B cell (primary cell): ENCODE results near the gene IL7R. TPM values are rescaled to one million over a fixed set of nuclear protein-coding genes. Genes with fewer than 3 reads are reported as not detected.

ENCODE experiments used
- ATAC-seq: fragments of 200-7000 bp; cut with Tn5 transposase; one replicate; pipeline ENCODE4 v1.10.0; 2021; ENCODE audit warnings: low read depth, mild to moderate bottlenecking, moderate number of reproducible peaks, moderate library complexity
- CTCF ChIA-PET: fragments of 350-600 bp; sonication (Branson Sonifier 250); formaldehyde crosslinking; loops from one replicate; lab custom pipeline; 2021; ENCODE audit warnings: antibody characterized with exemption, inconsistent platforms; lab: Charles Lee
- POLR2A ChIA-PET: fragments of 350-600 bp; sonication (Branson Sonifier 250); formaldehyde crosslinking; loops from one replicate; lab custom pipeline; 2021; ENCODE audit warnings: antibody characterized with exemption; lab: Charles Lee
- DNase-seq: peaks from one replicate; pipeline ENCODE4 v3.0.0; 2013
- H2AFZ ChIP-seq: 2 replicates; pipeline ENCODE4 v1.6.1; 2012; ENCODE audit warnings: mild to moderate bottlenecking, low read depth, low read length; ENCODE audit not compliant: insufficient read depth, poor library complexity, severe bottlenecking
- H3K27ac ChIP-seq, 2 donors: 1 replicate in 1 of 2; 2 replicates in 1 of 2; pipeline ENCODE4 v1.5.1; 2012 to 2013; ENCODE audit warnings: low read length in 2 of 2, mild to moderate bottlenecking in 2 of 2, moderate library complexity in 1 of 2
- H3K27me3 ChIP-seq, 4 experiments: fragments of 200-600 bp in 1 of 4; sonication (generic) in 1 of 4; replicated peaks in 1 of 4; 1 replicate in 2 of 4; 2 replicates in 2 of 4; pipeline versions ENCODE4 v1.6.1 to v1.7.0; 2013 to 2016; ENCODE audit warnings: low read length in 3 of 4, mild to moderate bottlenecking in 2 of 4, mixed read lengths in 1 of 4, moderate library complexity in 1 of 4; ENCODE audit not compliant: insufficient read depth in 4 of 4, control insufficient read depth in 3 of 4; ENCODE audit errors: control extremely low read depth in 1 of 4
- H3K36me3 ChIP-seq, 2 experiments: replicated peaks in 1 of 2; 1 replicate in 1 of 2; 2 replicates in 1 of 2; pipeline versions ENCODE4 v1.6.1 to v1.7.1; 2013; ENCODE audit warnings: low read length in 1 of 2; ENCODE audit not compliant: insufficient read depth in 2 of 2, control insufficient read depth in 1 of 2; ENCODE audit errors: control extremely low read depth in 1 of 2, extremely low read depth in 1 of 2
- H3K4me1 ChIP-seq, 2 donors: fragments of 200-600 bp in 1 of 2; sonication (generic) in 1 of 2; 1 replicate in 1 of 2; 2 replicates in 1 of 2; pipeline versions ENCODE4 v1.5.1 to v1.6.1; 2013 to 2017; ENCODE audit warnings: low read length in 2 of 2; ENCODE audit not compliant: control insufficient read depth in 2 of 2, insufficient read depth in 2 of 2
- H3K4me2 ChIP-seq: replicated peaks from 2 replicates; pipeline ENCODE3; 2012; ENCODE audit warnings: mild to moderate bottlenecking, low read depth, low read length; ENCODE audit not compliant: poor library complexity, severe bottlenecking
- H3K4me3 ChIP-seq, 5 experiments: fragments of 200-600 bp in 1 of 5; sonication (generic) in 1 of 5; 1 replicate in 3 of 5; 2 replicates in 2 of 5; pipeline versions ENCODE4 v1.5.1 to v1.7.0; 2011 to 2016; ENCODE audit warnings: low read length in 4 of 5, mild to moderate bottlenecking in 4 of 5, low read depth in 2 of 5, control low read depth in 1 of 5, moderate library complexity in 1 of 5; ENCODE audit not compliant: insufficient read depth in 1 of 5; ENCODE audit errors: control extremely low read depth in 1 of 5, extremely low read depth in 1 of 5
- H3K79me2 ChIP-seq: fragments of 200-600 bp; sonication (generic); one replicate; pipeline ENCODE4 v1.6.0; 2016; ENCODE audit warnings: low read length; ENCODE audit not compliant: control insufficient read depth, insufficient read depth
- H3K9ac ChIP-seq: fragments of 200-600 bp; sonication (generic); 2 replicates; pipeline ENCODE4 v1.6.1; 2017; ENCODE audit warnings: mild to moderate bottlenecking, low read length, moderate library complexity
- H3K9me3 ChIP-seq, 3 donors: one replicate each; pipeline versions ENCODE4 v1.6.1 to v1.7.1; 2013; ENCODE audit warnings: low read length in 2 of 3; ENCODE audit not compliant: control insufficient read depth in 2 of 3, insufficient read depth in 1 of 3; ENCODE audit errors: control extremely low read depth in 1 of 3
- H4K20me1 ChIP-seq: 2 replicates; pipeline ENCODE4 v1.6.0; 2012; ENCODE audit warnings: mild to moderate bottlenecking, low read length; ENCODE audit not compliant: insufficient read depth, control insufficient read depth, poor library complexity, severe bottlenecking
- H3K27ac Mint-ChIP-seq: one replicate; pipeline ENCODE4 v1.8.0; 2021; ENCODE audit warnings: mixed read lengths
- H3K27me3 Mint-ChIP-seq: one replicate; pipeline ENCODE4 v1.8.0; 2021; ENCODE audit warnings: mixed read lengths
- H3K4me1 Mint-ChIP-seq: one replicate; pipeline ENCODE4 v1.8.0; 2021; ENCODE audit warnings: mixed read lengths
- H3K4me3 Mint-ChIP-seq: one replicate; pipeline ENCODE4 v1.8.0; 2021; ENCODE audit warnings: mixed read lengths
- H3K9me3 Mint-ChIP-seq: one replicate; pipeline ENCODE4 v1.8.0; 2022; ENCODE audit warnings: mixed read lengths; ENCODE audit not compliant: insufficient read depth
- CTCF ChIP-seq: fragments of 200-600 bp; IDR thresholded peaks from one replicate; pipeline ENCODE4 v1.8.0; 2022; ENCODE audit warnings: antibody characterized with exemption, mild to moderate bottlenecking
- EZH2 ChIP-seq: IDR thresholded peaks from 2 replicates; pipeline ENCODE4 v1.6.1; 2012; ENCODE audit warnings: borderline replicate concordance, low read depth, mild to moderate bottlenecking, moderate library complexity, low read length; ENCODE audit not compliant: insufficient read depth, poor library complexity, severe bottlenecking
- WGBS: methylation state at CpG from one replicate; pipeline ENCODE4 v1.1.5; 2013; ENCODE audit warnings: missing lambda C conversion rate; ENCODE audit not compliant: insufficient coverage; 5-methylcytosine and 5-hydroxymethylcytosine counted together
- intact Hi-C: fragments of 100-400 bp; cut with micrococcal nuclease; formaldehyde crosslinking; loops from one replicate; pipeline ENCODE4 v1.10.0; 2022
- polyA plus RNA-seq: library from polyadenylated mRNA; depleted of rRNA; stranded (reverse); fragments of >200 nt; gene quantifications from 2 replicates; pipeline ENCODE4 v1.2.3, GENCODE V29; 2012
- total RNA-seq, 2 donors: library from RNA; stranded (reverse); fragments of 120-200 nt in 1 of 2; gene quantifications; 1 replicate in 1 of 2; 2 replicates in 1 of 2; pipeline versions ENCODE4 v1.2.3 to v1.2.4, GENCODE V29; 2013 to 2022

The IL7R gene
- total and polyA plus RNA-seq, 2 donors (not counting 1 experiment from before 2014, with no cell fraction given): 2.4 TPM

DNA sequence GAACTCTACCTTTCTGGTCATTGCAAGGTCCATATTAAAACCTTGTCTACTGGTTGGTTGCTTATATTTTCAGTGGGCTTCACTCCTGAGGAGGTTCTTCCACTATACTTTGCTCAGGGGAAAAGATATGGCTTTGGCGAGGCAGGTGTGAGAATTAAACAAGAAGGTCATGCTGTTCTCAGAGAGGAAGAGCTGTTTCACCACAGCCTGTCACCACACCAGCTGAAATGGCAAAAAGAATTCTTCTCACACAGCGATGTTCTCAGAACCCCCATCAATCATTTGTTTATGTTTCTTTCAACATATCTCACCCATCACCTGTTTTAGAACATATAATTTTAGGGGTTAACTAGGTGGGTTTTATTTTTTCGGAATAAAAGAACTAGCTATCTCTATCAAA, 43.1 kb downstream of the IL7R start:
- H3K36me3 ChIP-seq: no peaks in the 10 kb centered on the region
- Mint-ChIP-seq H3K27me3 (peaks cover 3% of the 10 kb centered on the region), H3K4me1 (peaks cover 4% of the 10 kb centered on the region), H3K9me3 (no peaks in the 10 kb centered on the region), H3K27ac (no peak overlapping the region), H3K4me3 (no peak overlapping the region)
- ChIA-PET POLR2A (no interaction called here), CTCF (no interaction called here)
- no peaks in the 10 kb centered on the region for H4K20me1 ChIP-seq
- TF ChIP-seq CTCF (no peak), EZH2 (no peak)
- no peaks in the 10 kb centered on the region for H3K9me3 ChIP-seq
- H3K27me3 ChIP-seq: no peaks in the 10 kb centered on the region
- no peak for DNase-seq
- H3K4me2 ChIP-seq: no peak overlapping the region
- no peak overlapping the region for H2AFZ ChIP-seq
- H3K9ac ChIP-seq: no peak overlapping the region
- ATAC-seq: no peak
- H3K4me1 ChIP-seq: no peaks in the 10 kb centered on the region
- intact Hi-C loops: no loop called here
- H3K27ac ChIP-seq: no peak overlapping the region
- H3K79me2 ChIP-seq: no peaks in the 10 kb centered on the region
- no CpG with 5 or more reads among the region's 3 CpGs for WGBS
- no peak overlapping the region for H3K4me3 ChIP-seq

GRCh38 chr5:35900972-35901695, 44.4 kb downstream of the IL7R start:
- no peaks in the 10 kb centered on the region for H3K36me3 ChIP-seq
- Mint-ChIP-seq H3K9me3 (no peaks in the 10 kb centered on the region), H3K4me1 (peaks cover 8% of the 10 kb centered on the region), H3K27ac (no peak overlapping the region), H3K27me3 (peaks cover 3% of the 10 kb centered on the region), H3K4me3 (no peak overlapping the region)
- H4K20me1 ChIP-seq: no peaks in the 10 kb centered on the region
- H3K79me2 ChIP-seq: no peaks in the 10 kb centered on the region
- WGBS: 100% methylated on average over 1 of the region's 3 CpGs
- H3K4me2 ChIP-seq: no peak overlapping the region
- no peak overlapping the region for H2AFZ ChIP-seq
- no peak overlapping the region for H3K27ac ChIP-seq
- intact Hi-C loops: no loop called here
- POLR2A ChIA-PET: no interaction called here
- no peaks in the 10 kb centered on the region for H3K27me3 ChIP-seq
- H3K4me3 ChIP-seq: no peak overlapping the region
- H3K4me1 ChIP-seq: no peaks in the 10 kb centered on the region
- H3K9me3 ChIP-seq: no peaks in the 10 kb centered on the region
- no peak overlapping the region for H3K9ac ChIP-seq
- no peak for DNase-seq
- no peak for TF ChIP-seq CTCF
- no peak for TF ChIP-seq EZH2
- CTCF ChIA-PET: no interaction called here
- ATAC-seq: no peak
